IMR-90 (cell line): ENCODE measurements around the gene MYPN. TPM values are rescaled to one million over a fixed set of nuclear protein-coding genes. Genes with fewer than 3 reads are reported as not detected.

ENCODE experiments used
- ATAC-seq: fragments of 200-7000 bp; cut with Tn5 transposase; 2 replicates; pipeline ENCODE4 v1.9.1; 2020; ENCODE audit warnings: low read depth, mild to moderate bottlenecking, moderate library complexity
- BruUV-seq: library from RNA; stranded (reverse); fragments of 400-500 nt; replicated peaks from 2 replicates; lab custom pipeline; 2021; lab: Mats Ljungman, UMichigan
- CTCF ChIA-PET: fragments of 300-600 bp; formaldehyde crosslinking; extraction: SDS; loops from one replicate; lab custom pipeline; 2021; ENCODE audit warnings: antibody characterized with exemption; lab: Yijun Ruan, JAX
- POLR2A ChIA-PET: fragments of 300-600 bp; sonication (Branson Sonifier 250); formaldehyde crosslinking; loops from one replicate; lab custom pipeline; 2022; ENCODE audit warnings: antibody characterized with exemption; ENCODE audit not compliant: unreplicated experiment; lab: Charles Lee
- DNase-seq: peaks from one replicate; pipeline ENCODE4 v3.0.0; 2013
- H2AFZ ChIP-seq: replicated peaks from 2 replicates; pipeline ENCODE3; 2013; ENCODE audit warnings: low read length, mild to moderate bottlenecking; ENCODE audit not compliant: poor library complexity
- H2AK5ac ChIP-seq: 2 replicates; pipeline ENCODE4 v1.6.1; 2013; ENCODE audit warnings: low read depth, low read length, inconsistent platforms
- H2AK9ac ChIP-seq: replicated peaks from 2 replicates; pipeline ENCODE3; 2013; ENCODE audit warnings: mild to moderate bottlenecking, low read depth, low read length, moderate library complexity; ENCODE audit not compliant: poor library complexity
- H2BK120ac ChIP-seq: 2 replicates; pipeline ENCODE4 v1.6.1; 2013; ENCODE audit warnings: low read depth, low read length, inconsistent platforms
- H2BK15ac ChIP-seq: 3 replicates; pipeline ENCODE4 v1.6.1; 2013; ENCODE audit warnings: low read depth, low read length, inconsistent platforms
- H2BK20ac ChIP-seq: 2 replicates; pipeline ENCODE4 v1.6.1; 2013; ENCODE audit warnings: low read depth, mild to moderate bottlenecking, inconsistent platforms, low read length, moderate library complexity
- H2BK5ac ChIP-seq: 2 replicates; pipeline ENCODE4 v1.6.1; 2013; ENCODE audit warnings: mild to moderate bottlenecking, low read depth, low read length, inconsistent platforms; ENCODE audit not compliant: poor library complexity, severe bottlenecking
- H3K14ac ChIP-seq: replicated peaks from 2 replicates; pipeline ENCODE4 v1.6.1; 2013; ENCODE audit warnings: low read depth, low read length, inconsistent platforms
- H3K18ac ChIP-seq: 2 replicates; pipeline ENCODE4 v1.6.1; 2013; ENCODE audit warnings: low read depth, low read length, control low read depth
- H3K23ac ChIP-seq: 2 replicates; pipeline ENCODE4 v1.6.1; 2013; ENCODE audit warnings: low read depth, low read length, inconsistent platforms
- H3K27ac ChIP-seq: 2 replicates; pipeline ENCODE4 v1.5.1; 2013; ENCODE audit warnings: mild to moderate bottlenecking, control low read depth, low read length; ENCODE audit not compliant: insufficient read depth
- H3K27me3 ChIP-seq: 2 replicates; pipeline ENCODE4 v1.6.1; 2013; ENCODE audit warnings: low read length; ENCODE audit not compliant: control insufficient read depth, insufficient read depth
- H3K36me3 ChIP-seq: 2 replicates; pipeline ENCODE4 v1.6.1; 2013; ENCODE audit warnings: low read length, mixed read lengths; ENCODE audit not compliant: control insufficient read depth, insufficient read depth
- H3K4ac ChIP-seq: 2 replicates; pipeline ENCODE4 v1.6.1; 2013; ENCODE audit warnings: low read depth, low read length, inconsistent platforms
- H3K4me1 ChIP-seq: 2 replicates; pipeline ENCODE4 v1.6.1; 2013; ENCODE audit warnings: low read length, mixed read lengths; ENCODE audit not compliant: control insufficient read depth, insufficient read depth
- H3K4me2 ChIP-seq: 2 replicates; pipeline ENCODE4 v1.6.1; 2013; ENCODE audit warnings: low read depth, mild to moderate bottlenecking, control low read depth, low read length, moderate library complexity
- H3K4me3 ChIP-seq: 2 replicates; pipeline ENCODE4 v1.5.1; 2013; ENCODE audit warnings: low read depth, mild to moderate bottlenecking, control low read depth, low read length, moderate library complexity; ENCODE audit not compliant: insufficient read depth
- H3K56ac ChIP-seq: 2 replicates; pipeline ENCODE4 v1.6.1; 2013; ENCODE audit warnings: low read length, inconsistent platforms; ENCODE audit not compliant: insufficient read depth; ENCODE audit errors: extremely low read depth
- H3K79me1 ChIP-seq, 2 experiments: 2 replicates each; pipeline ENCODE4 v1.6.1; 2013; ENCODE audit warnings: low read length in 2 of 2, inconsistent platforms in 1 of 2, low read depth in 1 of 2
- H3K9ac ChIP-seq: 2 replicates; pipeline ENCODE4 v1.6.1; 2013; ENCODE audit warnings: low read depth, low read length, control low read depth
- H3K9me1 ChIP-seq: 2 replicates; pipeline ENCODE4 v1.6.1; 2013; ENCODE audit warnings: low read length, inconsistent platforms; ENCODE audit not compliant: insufficient read depth
- H3K9me3 ChIP-seq: 2 replicates; pipeline ENCODE4 v1.6.1; 2013; ENCODE audit warnings: low read length; ENCODE audit not compliant: control insufficient read depth, insufficient read depth
- H4K20me1 ChIP-seq: 2 replicates; pipeline ENCODE4 v1.6.1; 2013; ENCODE audit warnings: low read length, inconsistent platforms; ENCODE audit not compliant: insufficient read depth
- H4K5ac ChIP-seq: 2 replicates; pipeline ENCODE4 v1.6.1; 2013; ENCODE audit warnings: mild to moderate bottlenecking, low read depth, low read length, control low read depth
- H4K8ac ChIP-seq, 2 experiments: 2 replicates each; pipeline ENCODE4 v1.6.1; 2013; ENCODE audit warnings: low read depth in 2 of 2, low read length in 2 of 2, control low read depth in 1 of 2, inconsistent platforms in 1 of 2
- H4K91ac ChIP-seq: 2 replicates; pipeline ENCODE4 v1.6.1; 2013; ENCODE audit warnings: low read depth, low read length, inconsistent platforms; ENCODE audit not compliant: insufficient read depth
- CEBPB ChIP-seq: IDR thresholded peaks from 2 replicates; pipeline ENCODE4 v1.6.1; 2012; ENCODE audit warnings: low read depth, low read length, improper control_type of control experiment
- CTCF ChIP-seq: conservative IDR thresholded peaks from 2 replicates; pipeline ENCODE4 v1.5.1; 2012; ENCODE audit warnings: mild to moderate bottlenecking, low read depth, low read length, improper control_type of control experiment
- MAZ ChIP-seq: IDR thresholded peaks from 2 replicates; pipeline ENCODE4 v1.6.1; 2012; ENCODE audit warnings: low read depth, mild to moderate bottlenecking, low read length, improper control_type of control experiment, moderate library complexity, borderline replicate concordance
- MXI1 ChIP-seq: IDR thresholded peaks from 2 replicates; pipeline ENCODE4 v1.6.1; 2012; ENCODE audit warnings: low read depth, mild to moderate bottlenecking, low read length, moderate library complexity, borderline replicate concordance
- NFE2L2 ChIP-seq: fragments of 150-350 bp; IDR thresholded peaks from 2 replicates; pipeline ENCODE4 v1.6.1; 2016; ENCODE audit warnings: low read depth, mild to moderate bottlenecking, low read length
- RAD21 ChIP-seq: IDR thresholded peaks from 2 replicates; pipeline ENCODE4 v1.6.1; 2012; ENCODE audit warnings: low read length, improper control_type of control experiment
- RFX5 ChIP-seq: IDR thresholded peaks from 2 replicates; pipeline ENCODE4 v1.8.0; 2012; ENCODE audit warnings: low read depth, mild to moderate bottlenecking, low read length, moderate library complexity
- USF2 ChIP-seq: fragments of 150-350 bp; IDR thresholded peaks from 2 replicates; pipeline ENCODE4 v1.6.1; 2017; ENCODE audit warnings: mild to moderate bottlenecking, antibody characterized with exemption, low read length, low read depth
- WGBS, 2 experiments: methylation state at CpG; one replicate each; pipeline versions ENCODE4 v1.1.5 to v1.1.7; 2013; ENCODE audit warnings: missing lambda C conversion rate in 2 of 2; ENCODE audit not compliant: insufficient read length in 1 of 2; ENCODE audit errors: extremely low coverage in 2 of 2; 5-methylcytosine and 5-hydroxymethylcytosine counted together
- dilution Hi-C: fragments of 300-500 bp; cut with HindIII; formaldehyde crosslinking; loops from one replicate; pipeline ENCODE4 v1.14.3; 2018; ENCODE audit warnings: low sequenced_read_pairs; ENCODE audit not compliant: unreplicated experiment
- in situ Hi-C: fragments of 300-500 bp; cut with MboI; formaldehyde crosslinking; loops from 3 replicates; pipeline ENCODE4 v1.14.3; 2019; ENCODE audit warnings: low sequenced_read_pairs, inconsistent platforms, mixed read lengths
- intact Hi-C: fragments of 100-400 bp; cut with micrococcal nuclease; formaldehyde crosslinking; loops from 2 replicates; pipeline ENCODE4 v1.10.0; 2022
- polyA plus RNA-seq, 3 experiments: library from polyadenylated mRNA; depleted of rRNA; stranded (reverse); fragments of >200 nt; gene quantifications; 2 replicates each; pipeline ENCODE4 v1.2.3, GENCODE V29; 2012; ENCODE audit warnings: low replicate concordance in 1 of 3
- total RNA-seq: library from RNA; depleted of rRNA; stranded (reverse); fragments of >200 nt; gene quantifications from 2 replicates; pipeline ENCODE4 v1.2.3, GENCODE V29; 2012

MYPN gene
- total and polyA plus RNA-seq, 2 of the 4 experiments (the other 2 are of a cell fraction), result 7.8 to 13.1 TPM

- H3K56ac ChIP-seq, result no peak overlapping the region
- ATAC-seq (no peak), DNase-seq (no peak)
- H3K4me1 ChIP-seq, result peaks cover 2% of the 10 kb centered on the region; the same call in 1 of the 2 replicates
- in situ Hi-C loops (no loop called here), dilution Hi-C loops (no loop called here), intact Hi-C loops (no loop called here)
- no peaks in the 10 kb centered on the region for H3K79me1 ChIP-seq
- no peak overlapping the region for H3K9ac ChIP-seq
- no peak overlapping the region for H3K4me3 ChIP-seq
- no peak overlapping the region for H2BK15ac ChIP-seq
- WGBS, 2 experiments, result no CpG with 5 or more reads among the region's 2 CpGs
- no peak overlapping the region for H4K8ac ChIP-seq
- H2BK5ac ChIP-seq, result no peak overlapping the region
- H2AFZ ChIP-seq, result no peak overlapping the region
- H3K27me3 ChIP-seq, result no peaks in the 10 kb centered on the region
- H4K91ac ChIP-seq, result no peak overlapping the region
- H3K18ac ChIP-seq, result no peak overlapping the region
- peaks cover 3% of the 10 kb centered on the region; the same call in 1 of the 2 replicates for H3K36me3 ChIP-seq
- no peak overlapping the region for H3K4me2 ChIP-seq
- TF ChIP-seq NFE2L2 (no peak), MXI1 (no peak), RFX5 (no peak), USF2 (no peak), RAD21 (no peak), CTCF (no peak), MAZ (no peak), CEBPB (no peak)
- H2AK9ac ChIP-seq, result no peak overlapping the region
- no peak overlapping the region for H2BK120ac ChIP-seq
- ChIA-PET POLR2A (interaction anchor here (0.6 kb wide), 1 partner anchor 11 kb away, joined by 5 read pairs; no protein-coding TSS in a partner anchor), CTCF (no interaction called here)
- H2BK20ac ChIP-seq, result no peak overlapping the region
- H3K27ac ChIP-seq, result no peak overlapping the region
- H3K23ac ChIP-seq, result no peak overlapping the region
- H2AK5ac ChIP-seq, result no peak overlapping the region
- H3K14ac ChIP-seq, result no peak overlapping the region
- no peak overlapping the region for H4K5ac ChIP-seq
- H3K9me3 ChIP-seq, result no peaks in the 10 kb centered on the region
- H3K9me1 ChIP-seq, result no peaks in the 10 kb centered on the region
- H4K20me1 ChIP-seq, result no peaks in the 10 kb centered on the region
- no peak overlapping the region for H3K4ac ChIP-seq
- no TSS peak for BruUV-seq
Measured at GRCh38 chr10:68172324-68172723, 63.0 kb downstream of the MYPN start.
